K562 (cell line): Measurements from ENCODE around the gene RUNX1. TPM values are rescaled to one million over a fixed set of nuclear protein-coding genes. Genes with fewer than 3 reads are reported as not detected.
A peak's percentile ranks its signal among the peaks of the same experiment; 100 is the strongest.

Experiments used
- GATA2 ChIP-seq: sonication (generic); formaldehyde crosslinking; IDR thresholded peaks from 2 replicates; pipeline ENCODE4 v1.4.0; 2020; ENCODE audit warnings: mild to moderate bottlenecking, missing genetic modification reagents
- HNRNPLL ChIP-seq: fragments of 200-400 bp; formaldehyde crosslinking; IDR thresholded peaks from 2 replicates; pipeline ENCODE4 v1.6.1; 2017; ENCODE audit warnings: low read length, low read depth, mild to moderate bottlenecking; ENCODE audit not compliant: poor library complexity, severe bottlenecking
- ILK ChIP-seq: fragments of 450-650 bp; IDR thresholded peaks from 2 replicates; pipeline ENCODE4 v1.6.1; 2016; ENCODE audit warnings: missing genetic modification characterization, low read depth, mild to moderate bottlenecking, missing compliant biosample characterization, moderate library complexity, borderline replicate concordance
- RHOXF2B ChIP-seq: fragments of 250-450 bp; sonication (Bioruptor Pico); conservative IDR thresholded peaks from 2 replicates; pipeline ENCODE4 v1.5.1; 2021
- TFE3 ChIP-seq: fragments of 450-650 bp; formaldehyde crosslinking; IDR thresholded peaks from 2 replicates; pipeline ENCODE4 v1.4.0; 2020; ENCODE audit warnings: mild to moderate bottlenecking, mixed read lengths
- ZBTB49 ChIP-seq: sonication (generic); formaldehyde crosslinking; IDR thresholded peaks from 2 replicates; pipeline ENCODE4 v1.8.0; 2022; ENCODE audit warnings: missing genetic modification reagents, mild to moderate bottlenecking, borderline replicate concordance
- ZNF143 ChIP-seq: sonication (generic); formaldehyde crosslinking; IDR thresholded peaks from 2 replicates; pipeline ENCODE4 v1.9.0; 2022; ENCODE audit warnings: mild to moderate bottlenecking, missing genetic modification reagents
- ZNF263 ChIP-seq: sonication (generic); formaldehyde crosslinking; IDR thresholded peaks from 2 replicates; pipeline ENCODE4 v1.8.0; 2022; ENCODE audit warnings: mild to moderate bottlenecking, missing genetic modification reagents, borderline replicate concordance
- ZSCAN32 ChIP-seq: fragments of 450-650 bp; formaldehyde crosslinking; IDR thresholded peaks from 2 replicates; pipeline ENCODE4 v1.4.0; 2020; ENCODE audit warnings: mild to moderate bottlenecking, moderate library complexity
- polyA plus RNA-seq, 8 experiments: library from polyadenylated mRNA; depleted of rRNA in 4 of 8; stranded (reverse) in 5 of 8; unstranded in 3 of 8; fragments of >200 nt; fragmentation: Nextera tagmentation in 2 of 8; fragmentation: Illumina TruSeq in 1 of 8; extraction: Ambion mirVana in 2 of 8; extraction: Trizol in 1 of 8; gene quantifications; 2 replicates each; pipeline versions ENCODE4 v1.2.1 to v1.2.3, GENCODE V29; 2011 to 2014; ENCODE audit warnings: inconsistent platforms in 1 of 8, missing spikeins in 1 of 8
- total RNA-seq, 7 experiments: library from RNA; depleted of rRNA in 6 of 7; stranded (reverse); fragments of >200 nt in 6 of 7; fragmentation: Illumina TruSeq in 2 of 7; extraction: Trizol in 2 of 7; gene quantifications; 2 replicates each; pipeline versions ENCODE4 v1.2.1 to v1.2.3, GENCODE V29; 2011 to 2021; ENCODE audit warnings: low replicate concordance in 1 of 7

RUNX1 gene
- total and polyA plus RNA-seq, 9 of the 15 experiments (the other 6 are each of a cell fraction or from before 2014, with no cell fraction given) = 2.2 to 68.6 (median 17.8) TPM

GRCh38 chr21:34886240-34887104 is 162.6 kb downstream of the RUNX1 start (continued):
- no peak for TF ChIP-seq ZBTB49 (CRISPR knock-in tag)
- no peak for TF ChIP-seq TFE3 (CRISPR knock-in tag)
- no peak for TF ChIP-seq ILK (tag)
- no peak for TF ChIP-seq ZNF143 (CRISPR knock-in tag)
- TF ChIP-seq ZNF263 = no peak
- TF ChIP-seq ZSCAN32 (CRISPR knock-in tag) = no peak
- no peak for TF ChIP-seq GATA2 (CRISPR knock-in tag)
- TF ChIP-seq RHOXF2B (CRISPR knock-in tag) = no peak
- TF ChIP-seq HNRNPLL = peak; percentile 22
